CD14-positive monocyte (primary cell): Measurements from ENCODE around the gene TSHZ2. TPM values are rescaled to one million over a fixed set of nuclear protein-coding genes. Genes with fewer than 3 reads are reported as not detected.

Experiments
- DNase-seq, 3 donors: peaks; one replicate each; pipeline ENCODE4 v3.0.0-alpha.2; 2011 to 2022
- H2AFZ ChIP-seq: 2 replicates; pipeline ENCODE4 v1.6.0; 2012; ENCODE audit warnings: mild to moderate bottlenecking, low read depth, low read length, inconsistent platforms; ENCODE audit not compliant: insufficient read depth, poor library complexity, severe bottlenecking
- H3K27ac ChIP-seq, 2 donors: 1 replicate in 1 of 2; 2 replicates in 1 of 2; pipeline ENCODE4 v1.5.1; 2012 to 2013; ENCODE audit warnings: low read length in 2 of 2, control low read depth in 1 of 2, inconsistent platforms in 1 of 2, low read depth in 1 of 2, mild to moderate bottlenecking in 1 of 2
- H3K27me3 ChIP-seq, 2 donors: one replicate each; pipeline versions ENCODE4 v1.6.0 to v1.6.1; 2011 to 2013; ENCODE audit warnings: low read length in 2 of 2; ENCODE audit not compliant: control insufficient read depth in 2 of 2, insufficient read depth in 2 of 2
- H3K36me3 ChIP-seq, 2 donors: replicated peaks in 1 of 2; 1 replicate in 1 of 2; 2 replicates in 1 of 2; pipeline versions ENCODE4 v1.5.1 to v1.6.1; 2012 to 2013; ENCODE audit warnings: low read length in 2 of 2, control low read depth in 1 of 2, inconsistent platforms in 1 of 2, mild to moderate bottlenecking in 1 of 2; ENCODE audit not compliant: insufficient read depth in 2 of 2, control insufficient read depth in 1 of 2
- H3K4me1 ChIP-seq, 2 donors: 1 replicate in 1 of 2; 2 replicates in 1 of 2; pipeline versions ENCODE4 v1.5.1 to v1.6.1; 2012 to 2013; ENCODE audit warnings: low read length in 2 of 2, control low read depth in 1 of 2, inconsistent platforms in 1 of 2, mild to moderate bottlenecking in 1 of 2, moderate library complexity in 1 of 2; ENCODE audit not compliant: insufficient read depth in 2 of 2, control insufficient read depth in 1 of 2
- H3K4me2 ChIP-seq: replicated peaks from 2 replicates; pipeline ENCODE3; 2012; ENCODE audit warnings: low read length, moderate library complexity, mild to moderate bottlenecking; ENCODE audit not compliant: poor library complexity, severe bottlenecking; ENCODE audit errors: extremely low read depth
- H3K4me3 ChIP-seq, 3 experiments: fragments of 200-600 bp in 1 of 3; sonication (generic) in 1 of 3; replicated peaks in 1 of 3; 1 replicate in 2 of 3; 2 replicates in 1 of 3; pipeline ENCODE4 v1.5.1; 2011 to 2013; ENCODE audit warnings: low read length in 3 of 3, mild to moderate bottlenecking in 3 of 3, control low read depth in 2 of 3, low read depth in 2 of 3, inconsistent platforms in 1 of 3, moderate library complexity in 1 of 3
- H3K79me2 ChIP-seq: 2 replicates; pipeline ENCODE4 v1.6.0; 2012; ENCODE audit warnings: mild to moderate bottlenecking, control low read depth, inconsistent platforms, low read length, moderate library complexity; ENCODE audit not compliant: insufficient read depth
- H3K9ac ChIP-seq: 2 replicates; pipeline ENCODE4 v1.6.0; 2017; ENCODE audit warnings: low read length, mild to moderate bottlenecking; ENCODE audit not compliant: insufficient read depth, poor library complexity, severe bottlenecking
- H3K9me3 ChIP-seq, 2 donors: replicated peaks in 1 of 2; 1 replicate in 1 of 2; 2 replicates in 1 of 2; pipeline versions ENCODE4 v1.5.1 to v1.6.1; 2012 to 2013; ENCODE audit warnings: low read length in 2 of 2, control low read depth in 1 of 2; ENCODE audit not compliant: control insufficient read depth in 1 of 2, insufficient read depth in 1 of 2
- H4K20me1 ChIP-seq: 2 replicates; pipeline ENCODE4 v1.6.0; 2012; ENCODE audit warnings: mild to moderate bottlenecking, low read length, control low read depth, moderate library complexity; ENCODE audit not compliant: insufficient read depth
- H3K27ac Mint-ChIP-seq, 7 donors: one replicate each; pipeline ENCODE4 v1.8.0; 2020; ENCODE audit warnings: mild to moderate bottlenecking in 7 of 7, mixed read lengths in 7 of 7, moderate library complexity in 6 of 7, inconsistent platforms in 2 of 7
- H3K27me3 Mint-ChIP-seq, 3 donors: one replicate each; pipeline ENCODE4 v1.8.0; 2021 to 2022; ENCODE audit warnings: low read depth in 3 of 3, mild to moderate bottlenecking in 3 of 3, mixed read lengths in 3 of 3, moderate library complexity in 3 of 3, inconsistent platforms in 1 of 3
- H3K36me3 Mint-ChIP-seq, 2 donors: one replicate each; pipeline ENCODE4 v1.8.0; 2020; ENCODE audit warnings: mixed read lengths in 2 of 2, inconsistent platforms in 1 of 2, mild to moderate bottlenecking in 1 of 2
- H3K4me1 Mint-ChIP-seq: one replicate; pipeline ENCODE4 v1.8.0; 2020; ENCODE audit warnings: mild to moderate bottlenecking, mixed read lengths
- H3K4me3 Mint-ChIP-seq, 2 donors: one replicate each; pipeline ENCODE4 v1.8.0; 2020; ENCODE audit warnings: mild to moderate bottlenecking in 2 of 2, mixed read lengths in 2 of 2, moderate library complexity in 1 of 2
- H3K9me3 Mint-ChIP-seq, 7 donors: one replicate each; pipeline ENCODE4 v1.8.0; 2020 to 2022; ENCODE audit warnings: mixed read lengths in 7 of 7, mild to moderate bottlenecking in 6 of 7, moderate library complexity in 6 of 7, inconsistent platforms in 2 of 7
- WGBS: methylation state at CpG from one replicate; pipeline ENCODE4 v1.1.5; 2013; ENCODE audit warnings: missing lambda C conversion rate; ENCODE audit not compliant: insufficient coverage; 5-methylcytosine and 5-hydroxymethylcytosine counted together
- intact Hi-C, 2 donors: fragments of 100-400 bp; cut with micrococcal nuclease; formaldehyde crosslinking; loops; one replicate each; pipeline versions ENCODE4 v1.15.0 to v1.15.1; 2023
- polyA plus RNA-seq, 3 donors: library from polyadenylated mRNA; depleted of rRNA in 1 of 3; unstranded in 2 of 3; stranded (reverse) in 1 of 3; fragments of 300-500 nt in 2 of 3; fragments of >200 nt in 1 of 3; fragmentation: Illumina TruSeq in 2 of 3; gene quantifications; 1 replicate in 2 of 3; 2 replicates in 1 of 3; pipeline ENCODE4 v1.2.3, GENCODE V29; 2012 to 2021
- TF ChIP-seq, protein P1 (sequence below): fragments of 200-600 bp; IDR thresholded peaks from one replicate; pipeline ENCODE4 v1.8.0; 2022; ENCODE audit warnings: antibody characterized with exemption, mild to moderate bottlenecking

Gene TSHZ2
- polyA plus RNA-seq, 3 donors, result not detected

DNA sequence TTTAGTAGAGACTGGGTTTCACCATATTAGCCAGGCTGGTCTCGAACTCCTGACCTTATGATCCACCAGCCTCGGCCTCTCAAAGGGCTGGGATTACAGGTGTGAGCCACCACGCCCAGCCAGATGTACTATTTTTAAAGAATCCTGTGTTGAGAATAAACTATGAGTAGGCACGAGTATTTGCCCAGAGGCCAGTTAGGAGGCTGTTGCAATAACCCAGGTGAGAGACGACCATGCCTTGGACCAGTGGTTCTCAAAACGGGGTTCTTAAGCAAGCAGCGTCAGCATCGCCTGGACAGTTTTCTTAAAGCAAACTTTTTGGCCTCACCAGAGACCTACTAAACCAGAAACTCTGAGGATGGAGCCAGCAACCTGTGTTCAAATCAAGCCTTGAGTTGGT is 362.7 kb downstream of the TSHZ2 start:
- no peak for DNase-seq
- intact Hi-C loops, result no loop called here
- Histone ChIP-seq H3K4me3 (no peak overlapping the region), H3K79me2 (no peaks in the 10 kb centered on the region), H3K27ac (no peak overlapping the region), H3K4me1 (no peaks in the 10 kb centered on the region), H4K20me1 (no peaks in the 10 kb centered on the region), H3K9me3 (no peaks in the 10 kb centered on the region), H2AFZ (no peak overlapping the region), H3K27me3 (no peaks in the 10 kb centered on the region), H3K9ac (no peak overlapping the region), H3K4me2 (no peak overlapping the region), H3K36me3 (no peaks in the 10 kb centered on the region)
- TF ChIP-seq, protein P1, sequence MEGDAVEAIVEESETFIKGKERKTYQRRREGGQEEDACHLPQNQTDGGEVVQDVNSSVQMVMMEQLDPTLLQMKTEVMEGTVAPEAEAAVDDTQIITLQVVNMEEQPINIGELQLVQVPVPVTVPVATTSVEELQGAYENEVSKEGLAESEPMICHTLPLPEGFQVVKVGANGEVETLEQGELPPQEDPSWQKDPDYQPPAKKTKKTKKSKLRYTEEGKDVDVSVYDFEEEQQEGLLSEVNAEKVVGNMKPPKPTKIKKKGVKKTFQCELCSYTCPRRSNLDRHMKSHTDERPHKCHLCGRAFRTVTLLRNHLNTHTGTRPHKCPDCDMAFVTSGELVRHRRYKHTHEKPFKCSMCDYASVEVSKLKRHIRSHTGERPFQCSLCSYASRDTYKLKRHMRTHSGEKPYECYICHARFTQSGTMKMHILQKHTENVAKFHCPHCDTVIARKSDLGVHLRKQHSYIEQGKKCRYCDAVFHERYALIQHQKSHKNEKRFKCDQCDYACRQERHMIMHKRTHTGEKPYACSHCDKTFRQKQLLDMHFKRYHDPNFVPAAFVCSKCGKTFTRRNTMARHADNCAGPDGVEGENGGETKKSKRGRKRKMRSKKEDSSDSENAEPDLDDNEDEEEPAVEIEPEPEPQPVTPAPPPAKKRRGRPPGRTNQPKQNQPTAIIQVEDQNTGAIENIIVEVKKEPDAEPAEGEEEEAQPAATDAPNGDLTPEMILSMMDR, result no peak
- Mint-ChIP-seq H3K36me3 (no peaks in the 10 kb centered on the region), H3K27me3 (peaks cover 7 to 10% (median 8%) of the 10 kb centered on the region in 3 donors), H3K9me3 (peaks cover 0 to 5% (median 0%) of the 10 kb centered on the region in 7 donors), H3K27ac (no peak overlapping the region), H3K4me3 (no peak overlapping the region), H3K4me1 (no peaks in the 10 kb centered on the region)
- WGBS, result 97% methylated on average over 7 of the region's 8 CpGs

DNA sequence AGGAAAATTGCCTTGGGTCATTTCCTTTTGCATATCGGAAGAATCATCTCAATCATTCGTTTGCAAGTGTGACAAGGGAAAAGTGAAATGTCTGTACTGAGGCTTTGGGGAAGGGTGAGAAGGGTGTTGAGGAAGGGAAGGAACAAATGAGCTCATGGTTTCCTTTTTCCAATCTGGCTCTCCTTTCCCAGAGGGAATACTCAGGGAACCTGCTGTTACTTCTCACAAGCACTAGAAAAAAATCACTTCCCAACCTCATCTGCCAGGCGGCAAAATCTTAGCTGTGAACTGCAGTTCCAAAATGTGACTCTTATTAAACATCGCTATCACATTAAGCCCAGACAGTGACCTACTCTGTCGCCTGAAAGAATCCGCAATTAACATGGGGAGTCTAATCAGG is 363.4 kb downstream of the TSHZ2 start:
- Histone ChIP-seq H3K27me3 (no peaks in the 10 kb centered on the region), H4K20me1 (no peaks in the 10 kb centered on the region), H2AFZ (no peak overlapping the region), H3K27ac (no peak overlapping the region), H3K9me3 (no peaks in the 10 kb centered on the region), H3K4me1 (no peaks in the 10 kb centered on the region), H3K4me2 (no peak overlapping the region), H3K79me2 (no peaks in the 10 kb centered on the region), H3K4me3 (no peak overlapping the region), H3K36me3 (no peaks in the 10 kb centered on the region), H3K9ac (no peak overlapping the region)
- Mint-ChIP-seq H3K36me3 (no peaks in the 10 kb centered on the region), H3K4me3 (no peak overlapping the region), H3K4me1 (no peaks in the 10 kb centered on the region), H3K27me3 (peaks cover 7 to 10% (median 9%) of the 10 kb centered on the region in 3 donors), H3K27ac (no peak overlapping the region), H3K9me3 (peaks cover 0 to 5% (median 0%) of the 10 kb centered on the region in 7 donors)
- intact Hi-C loops, result no loop called here
- WGBS, result 82% methylated on average over 2 of the region's 6 CpGs
- DNase-seq, result no peak
- TF ChIP-seq, protein P1, result no peak
